Measurements from ENCODE around the gene MICB. TPM values are rescaled to one million over a fixed set of nuclear protein-coding genes. Genes with fewer than 3 reads are reported as not detected.

The MICB gene
- total and polyA plus RNA-seq, 9 of the 15 experiments (the other 6 are each of a cell fraction or from before 2014, with no cell fraction given) = 13.3 to 34.5 (median 19.8) TPM

- Histone ChIP-seq H3K36me3 (ENCODE audit: control insufficient read depth, insufficient read depth, low read length) (no peaks in the 10 kb centered on the region), H3K4me2 (ENCODE audit: insufficient read depth, low read length) (peak overlapping the region; percentile 86), H3K9ac (ENCODE audit: insufficient read depth in 1 of 2, low read depth in 2 of 2, low read length in 2 of 2) (peak overlapping the region; percentile 74 to 99), H3K4me1 (replicated peaks in 1 of 2; ENCODE audit: control insufficient read depth in 2 of 2, insufficient read depth in 2 of 2, low read length in 2 of 2) (peaks cover 42 to 53% of the 10 kb centered on the region in 2 experiments), H3K9me1 (ENCODE audit: control insufficient read depth, insufficient read depth, low read length) (no peaks in the 10 kb centered on the region), H3K79me2 (ENCODE audit: control insufficient read depth, insufficient read depth, low read length) (peaks cover 21% of the 10 kb centered on the region; the same call in 2 of the 3 replicates), H2AFZ (ENCODE audit: low read depth, low read length) (peak overlapping the region; percentile 95), H3K4me3 (peak overlapping the region; percentile 54), H3K27ac (ENCODE audit: extremely low read depth, low read depth, low read length) (peak overlapping the region; percentile 69), H3K9me3 (replicated peaks; ENCODE audit: control insufficient read depth, insufficient read depth, low read depth, low read length) (no peaks in the 10 kb centered on the region), H4K20me1 (replicated peaks; ENCODE audit: control insufficient read depth, insufficient read depth, low read length) (peaks cover 3% of the 10 kb centered on the region; the same call in 1 of the 2 replicates), H3K27me3 (ENCODE audit: control insufficient read depth in 2 of 2, insufficient read depth in 2 of 2, low read length in 2 of 2) (no peaks in the 10 kb centered on the region)
- intact Hi-C loops (cut with micrococcal nuclease) (loop anchor here (1.0 to 5.0 kb wide), 2 partner anchors 33 to 104 kb away; partner anchors contain the start of gene MCCD1), in situ Hi-C loops (cut with MboI) (loop anchor here (5.0 kb wide), 1 partner anchor 108 kb away; no protein-coding TSS in a partner anchor)
- ATAC-seq (peak; percentile 81), FAIRE-seq (peak; percentile 67), DNase-seq (ENCODE audit: extremely low read depth in 1 of 4, low spot score in 3 of 4) (peak; percentile 73 to 97 (median 80))
- CTCF ChIA-PET (ENCODE audit: low intra/inter-chr PET ratio) = interaction anchor here (0.6 to 2.6 kb wide), 3 partner anchors 19 to 104 kb away, joined by 3 to 16 read pairs (median 5); partner anchors contain the start of gene ATP6V1G2
- under 1% methylated on average over 57 of the region's 58 CpGs for WGBS (ENCODE audit: insufficient coverage, low coverage, missing lambda C conversion rate)
- BruUV-seq (replicated peaks) = TSS peak; percentile 59
- POLR2A ChIA-PET = interaction anchor here (0.5 to 3.4 kb wide), 12 partner anchors 31 to 453 kb away, joined by 3 to 21 read pairs (median 3); partner anchors contain the start of genes C6orf47, DDX39B, MCCD1 and MICA
- TF ChIP-seq MYC (IDR thresholded peaks at IDR 0.05; ENCODE audit: low read depth, low read length) = peak; percentile 75
- peak; percentile 17; the same call in 1 of the 2 replicates for TF ChIP-seq MYC (CRISPR knock-in tag; IDR thresholded peaks at IDR 0.05; ENCODE audit: borderline replicate concordance, low read depth)
- TF ChIP-seq POLR2G (IDR thresholded peaks at IDR 0.05; ENCODE audit: low read depth, low read length) = peak; percentile 71
- no peak; the same call in 1 of the 2 replicates for TF ChIP-seq ATF6 (CRISPR knock-in tag; IDR thresholded peaks at IDR 0.05)
- TF ChIP-seq NR4A1 (CRISPR knock-in tag; IDR thresholded peaks at IDR 0.05) = no peak
- TF ChIP-seq NR4A1 (tag; IDR thresholded peaks at IDR 0.05) = 0 out of 2 replicates have a peak, but pooled peaks have one; percentile 22
- peak; percentile 33 to 56; a peak in 1 of 4 replicates for TF ChIP-seq FOXK2 (conservative IDR thresholded peaks at IDR 0.05 in 1 of 2, IDR thresholded peaks at IDR 0.05 in 1 of 2; ENCODE audit: low read depth in 2 of 2)
- TF ChIP-seq ZNF384 (IDR thresholded peaks at IDR 0.05; ENCODE audit: low read depth, low read length) = 0 out of 2 replicates have a peak, but pooled peaks have one; percentile 27
- TF ChIP-seq ZNF239 (CRISPR knock-in tag; IDR thresholded peaks at IDR 0.05) = 0 out of 2 replicates have a peak, but pooled peaks have one; percentile 11
- no peak for TF ChIP-seq RNF2 (IDR thresholded peaks at IDR 0.05)
- TF ChIP-seq ZBTB17 (CRISPR knock-in tag; IDR thresholded peaks at IDR 0.05) = peak; percentile 62
- TF ChIP-seq ZNF507 (tag; conservative IDR thresholded peaks at IDR 0.05) = no peak
- TF ChIP-seq RCOR1 (IDR thresholded peaks at IDR 0.05; ENCODE audit: borderline replicate concordance in 1 of 2, low read depth in 2 of 2, low read length in 2 of 2) = peak in 1 of 2 experiments; percentile 82; a peak in 2 of 4 replicates
- peak in 2 of 3 experiments; percentile 19 to 77 for TF ChIP-seq YY1 (IDR thresholded peaks at IDR 0.05; ENCODE audit: borderline replicate concordance in 1 of 3, control insufficient read depth in 1 of 3, extremely low read depth in 1 of 3, insufficient read depth in 3 of 3, insufficient read length in 1 of 3, insufficient replicate concordance in 2 of 3, low read depth in 1 of 3, low read length in 2 of 3)
- 0 out of 2 replicates have a peak, but pooled peaks have one; percentile 5 for TF ChIP-seq ZNF57 (CRISPR knock-in tag; IDR thresholded peaks at IDR 0.05)
- peak; percentile 56 for TF ChIP-seq CXXC5 (CRISPR knock-in tag; IDR thresholded peaks at IDR 0.05)
- 0 out of 2 replicates have a peak, but pooled peaks have one; percentile 46 for TF ChIP-seq ZNF511 (CRISPR knock-in tag; IDR thresholded peaks at IDR 0.05)
- peak; percentile 96 for TF ChIP-seq BRD9 (IDR thresholded peaks at IDR 0.05; ENCODE audit: low read depth, partially characterized antibody)
Measured at GRCh38 chr6:31493875-31494694, 3.9 kb upstream of the MICB start.

Measured in K562 (cell line).